Forelimb muscle (tissue), 1 donor: ENCODE results near the gene RELL1. TPM values are rescaled to one million over a fixed set of nuclear protein-coding genes. Genes with fewer than 3 reads are reported as not detected.
A peak's percentile ranks its signal among the peaks of the same experiment; 100 is the strongest.
"Not testable (repeated sequence)": the region's sequence is repeated elsewhere in the genome, so short reads cannot be mapped to it uniquely, and the experiment has no call there.

Experiments used
- DNase-seq: peaks from one replicate; pipeline ENCODE4 v3.0.0-alpha.2; 2013; ENCODE audit warnings: low read depth
- polyA plus RNA-seq: library from polyadenylated mRNA; unstranded; fragments of 120-200 nt; gene quantifications from one replicate; pipeline ENCODE4 v1.2.1, GENCODE V29; 2013; ENCODE audit not compliant: insufficient read length

Gene RELL1
- polyA plus RNA-seq, 1 donor = 11.2 TPM

DNA sequence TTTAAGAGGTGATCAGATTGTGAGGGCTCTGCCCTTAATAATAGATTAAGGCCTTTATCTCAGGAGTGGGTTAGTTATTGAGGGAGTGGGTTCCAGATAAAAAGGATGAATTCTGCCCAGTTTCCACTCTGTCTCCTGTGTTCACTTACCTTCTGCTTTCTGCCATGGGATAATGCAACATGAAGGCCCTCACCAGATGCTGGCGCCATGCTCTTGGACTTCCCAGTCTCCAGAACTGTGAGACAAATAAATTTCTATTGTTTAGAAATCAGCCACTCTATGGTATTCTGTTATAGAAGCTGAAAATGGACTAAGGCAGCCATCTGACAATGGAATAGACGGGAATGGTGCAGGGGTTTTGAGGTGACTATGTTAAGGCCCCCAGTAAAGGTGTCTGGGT, 6.9 kb upstream of the RELL1 start:
- no peak for DNase-seq

DNA sequence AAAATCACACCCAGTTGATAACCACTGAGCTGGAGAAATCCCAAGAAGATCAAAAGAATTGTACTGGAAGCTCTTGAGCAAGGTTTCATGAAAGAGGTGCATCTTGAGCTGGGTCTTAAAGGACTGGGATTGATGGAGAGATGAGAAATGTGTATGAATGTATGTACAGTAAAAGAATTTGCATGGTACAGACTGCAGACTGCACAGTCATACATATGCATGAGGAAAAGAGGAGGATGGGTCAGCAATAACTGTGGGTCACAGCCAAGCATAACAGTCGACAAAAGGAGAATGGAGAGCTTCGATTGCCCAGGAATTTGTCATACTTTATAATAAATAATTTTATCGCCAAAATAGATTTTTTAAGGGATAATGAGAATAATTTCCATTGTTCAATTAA, 4.8 kb upstream of the RELL1 start:
- no peak for DNase-seq

DNA sequence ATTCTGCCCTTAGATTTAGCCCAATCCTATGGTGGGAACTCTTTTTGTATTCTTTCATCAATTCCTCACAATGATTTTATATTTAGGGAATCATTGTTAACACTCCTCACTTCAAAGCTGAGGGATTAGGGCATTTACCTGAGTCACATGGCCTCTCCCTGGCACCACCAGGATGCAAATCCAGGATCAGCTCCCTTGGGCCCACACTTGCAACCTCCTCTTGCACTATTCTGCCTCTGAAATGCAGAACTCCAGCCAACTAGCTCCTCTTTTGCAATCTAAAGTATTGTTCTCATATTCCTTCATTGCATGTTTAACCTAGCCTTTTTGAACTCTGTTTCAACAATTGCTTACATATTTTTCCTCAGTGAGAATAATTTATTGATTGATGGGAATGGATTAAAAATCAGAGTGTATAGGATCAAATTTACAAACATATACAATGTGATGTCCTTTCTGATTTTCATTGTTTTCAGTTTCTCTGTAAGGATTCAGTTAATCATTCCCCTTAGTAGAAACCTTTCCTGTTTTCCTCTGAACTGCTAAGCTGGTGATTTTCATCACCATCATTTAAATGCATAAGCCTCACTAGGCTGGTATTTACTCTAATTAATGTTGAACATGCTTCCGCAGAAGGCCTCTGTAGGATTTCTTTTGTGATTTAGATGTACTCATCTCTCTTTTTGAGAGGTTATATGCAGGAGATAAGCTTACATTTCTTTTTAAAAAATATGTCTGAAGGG, 3.3 kb upstream of the RELL1 start:
- no peak for DNase-seq

DNA sequence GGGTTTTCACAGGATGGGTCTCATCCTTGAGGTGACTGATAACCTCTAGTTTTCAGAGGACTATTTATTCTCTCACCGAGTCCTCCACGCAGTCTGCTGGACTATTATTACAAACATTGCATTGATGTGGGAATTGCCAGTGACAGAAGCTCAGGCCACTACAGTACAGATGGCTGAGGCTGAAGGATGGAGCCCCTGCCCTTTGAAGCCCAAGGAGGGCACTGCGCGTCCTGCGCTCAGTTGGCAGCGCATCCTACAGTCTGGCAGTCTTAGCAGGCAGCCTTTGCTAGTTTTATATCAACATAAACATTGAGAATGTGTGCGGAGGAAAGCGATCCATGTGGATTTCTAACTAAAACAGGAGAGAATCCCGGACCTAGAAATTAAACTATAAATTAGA, 1.5 kb upstream of the RELL1 start:
- DNase-seq = no peak

DNA sequence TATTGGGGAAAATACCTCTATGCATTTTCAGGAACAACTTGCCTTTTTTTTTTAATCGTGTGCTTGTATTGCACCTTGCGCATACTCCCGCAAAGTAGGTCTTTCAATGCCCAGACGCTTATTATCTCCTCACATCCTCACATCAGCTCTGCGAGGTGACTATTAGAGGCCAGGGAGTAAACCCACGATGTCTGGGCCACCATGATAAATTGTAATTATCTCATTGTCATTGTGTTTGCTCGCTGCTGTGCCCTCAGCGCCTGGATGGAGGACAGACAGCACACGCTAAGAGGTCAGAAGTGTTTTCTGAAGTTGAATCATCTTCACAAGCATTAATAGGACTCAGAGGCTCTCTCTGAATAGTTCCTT, 1.0 kb upstream of the RELL1 start:
- DNase-seq = no peak

DNA sequence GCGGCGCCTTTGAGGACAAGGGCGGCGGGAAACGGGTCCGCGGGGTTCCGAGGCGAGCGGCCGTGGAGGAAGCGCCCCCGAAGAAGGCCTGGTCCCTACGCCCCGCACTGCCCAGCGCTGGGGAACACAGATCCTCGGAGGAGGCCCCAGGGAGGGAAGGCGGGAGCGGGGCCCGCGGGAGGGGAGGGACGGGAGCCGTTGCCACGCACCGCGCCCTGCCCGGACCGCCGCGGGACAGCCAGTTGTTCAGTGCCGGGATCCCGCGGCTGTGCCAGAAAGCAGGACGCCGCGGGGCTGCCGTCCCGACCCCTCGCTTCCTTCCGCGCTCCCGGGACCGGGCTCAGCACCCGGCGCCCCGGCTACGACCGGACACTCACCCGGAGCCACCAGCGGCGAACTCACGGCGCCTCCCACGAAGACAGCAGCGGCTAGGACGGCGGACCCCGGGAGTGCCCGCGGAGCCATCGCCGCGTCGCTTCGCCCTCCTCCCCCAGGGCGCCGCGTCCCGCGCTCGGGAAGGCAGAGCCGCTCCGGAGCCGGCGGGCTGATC, 278 bp downstream of the RELL1 start:
- no peak for DNase-seq

DNA sequence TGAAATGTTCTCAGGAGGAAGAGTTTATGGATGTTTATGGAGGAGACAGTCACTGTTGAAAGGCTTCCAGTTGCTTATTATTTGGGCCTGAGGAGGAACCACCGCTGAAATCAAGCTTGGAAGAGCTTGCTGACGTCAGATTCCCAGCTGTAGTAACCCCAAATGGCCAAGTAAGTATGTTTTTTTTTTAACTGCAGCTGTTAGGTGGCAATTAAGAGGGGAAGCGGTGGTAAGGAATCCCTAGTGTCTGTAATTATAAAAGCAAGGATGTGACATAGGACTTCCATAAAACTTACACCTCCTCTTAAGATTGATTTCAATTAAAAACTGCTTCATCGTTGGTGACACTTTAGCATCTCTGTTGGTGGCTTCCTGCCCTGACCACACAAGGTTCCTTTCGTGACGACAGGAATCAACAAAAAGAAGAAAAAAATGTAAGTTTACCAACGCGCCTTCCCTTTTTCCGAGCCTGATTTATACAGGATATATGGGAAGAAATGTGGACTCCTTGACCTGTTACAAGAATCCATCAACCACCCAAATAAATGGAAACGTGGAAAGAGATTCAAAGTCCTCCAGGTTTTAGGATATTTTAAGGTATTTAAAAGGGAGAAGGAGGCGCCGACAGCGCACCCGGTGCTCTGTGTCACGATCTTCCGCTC, 884 bp downstream of the RELL1 start:
- DNase-seq = peak; percentile 60

DNA sequence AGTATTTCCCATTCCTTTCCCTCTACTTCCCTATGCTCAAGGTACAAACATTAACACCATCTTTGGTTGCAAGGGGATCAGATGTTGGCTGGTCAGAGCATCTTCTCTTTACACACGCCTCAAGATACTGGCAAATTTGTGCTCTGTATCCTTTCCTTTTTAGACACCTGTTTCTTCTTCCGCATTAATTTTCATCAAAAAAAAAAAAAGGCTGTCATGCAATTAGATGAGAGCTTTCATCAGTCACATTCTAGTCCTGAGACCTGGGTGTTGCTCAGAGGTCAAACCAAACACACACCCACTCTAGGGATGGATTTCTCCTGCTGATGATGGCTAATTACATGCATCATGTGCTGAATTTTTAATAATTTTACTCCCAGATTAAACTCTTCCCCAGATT, 2.0 kb downstream of the RELL1 start:
- no peak for DNase-seq

DNA sequence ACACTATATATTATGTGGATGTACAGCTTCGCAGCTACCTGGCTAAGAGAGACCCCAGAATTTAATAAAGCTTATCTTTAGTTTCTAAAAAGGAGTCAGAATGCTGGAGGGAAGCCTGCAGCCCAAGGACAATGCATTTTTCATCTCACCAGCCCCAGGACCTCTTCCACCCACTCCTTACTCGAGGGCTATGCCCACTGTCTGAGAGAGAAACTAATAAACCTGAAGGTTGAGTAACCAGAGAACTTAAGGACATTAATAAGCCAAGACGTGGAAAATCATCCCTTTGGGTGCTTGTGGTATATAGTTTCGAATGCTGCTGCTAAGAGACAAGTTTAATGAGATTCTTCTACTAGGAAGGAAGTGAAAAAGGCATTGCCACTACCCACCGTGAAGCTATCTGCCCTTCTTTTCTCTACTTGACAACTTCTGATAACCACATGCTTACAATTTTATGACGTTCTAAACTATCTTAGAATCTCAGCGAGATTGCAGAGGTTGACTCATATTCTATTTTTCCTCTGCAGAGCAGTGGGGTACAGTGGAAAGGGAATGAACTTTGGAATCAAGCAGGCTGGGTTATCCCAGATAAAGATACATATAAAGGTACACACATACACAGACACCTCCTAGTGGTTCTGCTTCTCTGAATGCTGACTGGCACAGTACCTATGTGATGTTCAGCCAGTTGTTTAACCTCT, 3.3 kb downstream of the RELL1 start:
- DNase-seq = no peak

DNA sequence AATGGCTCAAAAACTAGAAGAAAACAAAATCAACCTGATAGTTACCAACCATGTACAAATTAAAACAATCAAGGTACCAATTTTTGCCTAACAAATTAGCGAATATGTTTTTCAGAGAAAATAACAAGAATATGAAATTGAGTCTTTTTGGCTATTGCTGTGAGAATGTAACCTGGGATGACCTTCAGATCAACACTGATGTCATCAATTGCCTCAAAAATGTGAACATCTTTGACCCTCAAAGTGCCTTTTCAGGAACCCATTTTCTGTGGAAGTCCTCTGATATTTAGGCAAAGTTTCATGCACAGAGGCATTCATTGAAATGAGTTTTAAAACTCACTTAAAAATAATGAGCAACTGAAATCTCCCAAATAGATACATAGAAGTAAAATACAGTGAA, 6.1 kb downstream of the RELL1 start:
- DNase-seq = no peak

DNA sequence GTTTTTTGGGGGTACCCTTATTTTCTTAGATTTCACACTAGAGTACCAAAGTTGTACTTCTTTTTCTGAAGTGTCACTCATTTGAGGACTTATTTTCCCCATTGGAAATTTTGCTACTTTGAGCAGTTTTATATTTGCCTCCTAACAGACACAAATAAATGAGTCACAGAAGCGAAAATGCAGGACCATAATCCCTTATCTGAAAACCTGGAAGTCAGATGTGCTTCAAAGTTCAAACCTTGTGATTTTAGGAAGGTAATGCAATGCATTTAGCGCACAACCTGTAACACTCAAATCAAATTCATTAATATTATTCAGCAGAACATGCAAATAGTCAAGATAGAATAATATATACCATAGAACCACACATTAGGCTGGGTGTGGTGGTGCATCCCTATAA, 6.9 kb downstream of the RELL1 start:
- no peak for DNase-seq

DNA sequence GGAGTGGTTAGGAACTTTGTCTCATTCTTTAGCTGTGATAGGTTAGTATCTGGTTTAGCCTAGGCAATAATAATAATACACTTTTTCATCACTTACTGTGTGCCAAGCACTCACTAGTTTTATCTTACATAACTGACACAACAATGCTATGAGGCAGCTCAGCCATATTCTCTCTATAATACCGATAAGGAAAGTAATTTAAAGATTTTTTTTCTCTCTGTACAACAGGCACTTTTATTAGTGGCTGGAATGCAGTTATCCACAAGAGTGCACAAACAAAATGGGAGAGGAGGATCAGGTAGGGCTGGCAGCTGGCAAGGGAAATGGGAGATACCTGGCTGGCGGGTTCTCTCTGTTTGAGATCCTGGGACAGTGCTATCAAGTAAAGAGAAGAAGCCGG, 7.6 kb downstream of the RELL1 start:
- DNase-seq = no peak

DNA sequence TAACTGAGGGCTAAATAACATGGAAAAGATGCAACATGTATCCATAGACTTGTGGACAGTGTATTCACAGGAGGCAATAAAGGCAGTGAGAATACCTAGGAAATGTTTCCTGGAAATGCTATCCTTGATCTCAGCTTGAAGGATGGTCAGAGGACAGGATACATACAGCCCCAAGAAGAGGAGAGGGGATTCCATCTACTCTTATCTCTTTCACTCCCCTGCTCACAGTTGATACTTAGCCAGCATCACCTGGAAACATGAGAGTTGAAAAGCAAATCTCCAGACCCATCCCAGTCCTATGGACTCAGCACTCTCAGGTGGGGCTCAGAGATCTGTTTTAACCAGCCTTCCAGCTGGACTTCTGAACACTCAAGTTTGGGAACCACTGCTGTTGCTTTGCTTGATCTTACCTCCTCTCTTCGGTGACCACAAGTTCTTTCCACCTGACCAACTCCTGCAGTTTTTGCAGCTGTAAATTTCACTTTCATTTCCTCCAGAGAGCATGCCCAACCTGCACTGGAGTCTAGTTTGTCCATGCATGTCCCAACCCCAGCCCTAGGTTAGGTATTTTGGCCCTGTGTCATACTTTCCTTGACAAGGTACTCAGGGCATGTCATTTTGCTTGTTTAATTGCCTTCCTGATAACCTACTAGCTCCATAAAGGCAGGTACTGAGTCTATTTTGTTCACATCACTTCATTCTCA, 10.4 kb downstream of the RELL1 start:
- no peak for DNase-seq

DNA sequence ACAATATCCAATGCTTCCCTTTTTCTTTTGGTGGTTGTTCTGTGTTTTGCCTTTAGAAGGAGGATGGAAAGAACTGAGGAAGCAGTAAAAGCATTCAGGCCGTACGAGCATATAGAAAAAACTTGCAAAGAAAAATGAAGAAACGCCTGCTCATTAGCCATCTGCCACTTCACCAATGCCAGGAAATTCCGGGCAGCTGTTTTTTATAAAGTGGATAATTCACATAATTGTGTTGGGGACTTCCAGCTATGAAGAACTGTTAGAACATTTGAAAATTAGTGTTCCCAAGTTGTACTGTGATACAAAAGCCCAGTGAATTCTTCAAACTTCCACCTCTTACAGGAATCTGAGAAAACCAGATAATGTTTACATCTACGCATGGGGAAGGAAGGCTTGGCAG, 11.7 kb downstream of the RELL1 start:
- DNase-seq = no peak

DNA sequence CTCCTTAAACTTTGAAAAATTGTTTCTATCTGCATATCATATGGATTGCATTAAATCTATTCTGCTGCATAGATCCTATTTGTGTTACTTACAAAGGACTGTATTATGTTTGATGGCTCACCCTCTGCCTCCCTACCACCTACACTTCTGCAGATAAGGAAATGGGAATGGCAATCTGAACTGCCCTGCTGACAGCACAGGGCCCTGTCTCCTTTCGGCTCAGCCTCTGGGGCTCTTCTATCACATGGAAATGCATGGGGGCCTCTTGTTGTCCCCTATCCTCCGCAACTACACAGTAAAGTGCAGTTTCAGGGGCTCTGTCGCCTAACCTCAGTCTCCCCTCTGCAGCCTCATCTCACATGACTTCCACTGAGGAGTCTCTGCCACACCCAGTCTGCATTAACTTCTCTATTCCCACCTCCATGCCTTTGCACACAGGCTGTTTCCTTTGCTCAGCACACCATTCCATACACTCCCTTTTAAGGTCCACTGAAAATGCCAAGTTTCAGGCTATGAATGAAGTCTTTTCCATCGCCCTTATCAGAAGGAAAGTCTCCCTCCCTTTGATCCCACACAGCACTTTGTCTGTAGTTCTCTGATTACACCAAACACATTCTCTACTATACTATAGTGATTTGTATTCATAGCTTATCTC, 12.5 kb downstream of the RELL1 start:
- DNase-seq = no peak

DNA sequence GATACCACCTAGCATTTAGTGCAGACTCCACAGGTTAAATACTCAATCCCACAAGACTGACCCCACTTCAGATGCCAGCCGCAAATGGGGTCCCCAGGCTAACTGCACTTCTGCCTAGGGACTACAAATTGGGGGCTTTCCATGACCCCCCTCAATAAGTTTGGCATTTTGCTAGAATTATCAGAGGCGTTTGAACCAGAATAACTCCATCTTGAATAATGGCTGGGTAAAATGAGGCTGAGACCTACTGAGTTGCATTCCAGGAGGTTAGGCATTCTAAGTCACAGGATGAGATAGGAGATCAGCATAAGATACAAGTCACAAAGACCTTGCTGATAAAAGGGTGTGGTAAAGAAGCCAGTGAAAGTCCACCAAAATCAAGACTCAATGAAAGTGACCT, 15.1 kb downstream of the RELL1 start:
- DNase-seq = no peak

DNA sequence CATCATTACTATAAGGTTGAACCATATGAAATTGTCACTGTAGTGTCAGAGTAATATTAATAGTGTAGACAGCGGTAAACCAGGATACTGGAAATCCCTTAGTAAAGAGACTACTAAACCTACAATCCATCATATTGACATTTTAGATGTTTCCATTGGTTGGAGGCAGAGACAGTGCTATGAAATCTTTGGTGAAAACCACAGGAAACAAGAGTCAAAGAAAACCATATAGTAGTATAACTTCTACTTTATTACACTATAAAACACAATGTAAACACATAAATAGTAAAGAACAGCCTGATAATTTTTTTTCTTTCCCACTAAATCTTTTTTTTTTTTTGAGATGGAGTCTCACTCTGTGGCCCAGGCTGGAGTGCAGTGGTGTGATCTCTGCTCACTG, 15.9 kb downstream of the RELL1 start:
- DNase-seq = no peak

DNA sequence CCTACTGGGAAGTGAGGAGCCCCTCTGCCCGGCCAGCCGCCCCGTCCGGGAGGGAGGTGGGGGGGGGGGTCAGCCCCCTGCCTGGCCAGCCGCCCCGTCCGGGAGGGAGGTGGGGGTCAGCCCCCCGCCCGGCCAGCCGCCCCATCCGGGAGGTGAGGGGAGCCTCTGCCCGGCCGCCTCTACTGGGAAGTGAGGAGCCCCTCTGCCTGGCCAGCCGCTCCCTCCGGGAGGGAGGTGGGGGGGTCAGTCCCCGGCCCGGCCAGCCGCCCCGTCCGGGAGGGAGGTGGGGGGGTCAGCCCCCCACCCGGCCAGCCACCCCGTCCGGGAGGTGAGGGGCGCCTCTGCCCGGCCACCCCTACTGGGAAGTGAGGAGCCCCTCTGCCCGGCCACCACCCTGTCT, 17.1 kb downstream of the RELL1 start:
- not testable (repeated sequence) for DNase-seq

DNA sequence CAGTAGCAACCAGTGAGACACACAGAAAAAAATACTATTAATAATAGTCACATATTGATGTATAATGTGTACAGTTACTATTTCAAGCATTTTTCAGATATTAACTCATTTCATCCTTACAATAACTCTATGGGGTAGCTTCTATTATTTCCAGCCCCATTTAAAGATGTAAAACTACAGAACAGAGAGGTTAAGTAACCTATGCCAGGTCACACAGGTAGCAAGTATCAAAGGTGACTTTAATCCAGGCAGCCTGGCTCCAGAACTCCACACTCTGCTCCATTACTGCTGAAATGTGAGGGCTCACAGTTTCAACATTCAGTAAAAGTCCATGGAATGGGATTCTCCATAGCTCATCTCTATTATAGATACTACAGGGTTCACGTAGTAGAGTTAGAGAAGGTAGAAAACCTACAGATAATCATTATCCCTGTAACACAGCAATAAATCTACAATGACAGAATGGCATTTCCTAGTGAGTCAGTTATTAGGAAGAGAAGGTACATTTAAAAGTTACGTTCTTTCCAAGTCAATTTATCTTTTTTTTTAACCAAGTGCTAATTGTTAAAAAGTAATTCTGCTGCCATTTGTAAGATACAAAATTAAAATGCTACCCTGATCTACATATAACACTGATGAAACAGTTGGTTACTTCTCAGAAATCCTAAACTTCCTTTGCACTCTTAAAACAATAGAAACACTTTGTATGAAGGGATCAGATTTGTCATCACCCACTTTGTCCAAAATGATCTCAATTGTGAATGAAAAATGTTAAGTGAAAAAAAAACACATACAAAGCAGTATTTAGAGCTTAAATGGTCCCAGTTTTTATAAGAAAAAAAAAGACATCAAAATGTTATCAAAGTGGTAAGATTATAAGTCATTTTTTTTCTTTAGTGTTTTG, 18.7 kb downstream of the RELL1 start:
- no peak for DNase-seq

DNA sequence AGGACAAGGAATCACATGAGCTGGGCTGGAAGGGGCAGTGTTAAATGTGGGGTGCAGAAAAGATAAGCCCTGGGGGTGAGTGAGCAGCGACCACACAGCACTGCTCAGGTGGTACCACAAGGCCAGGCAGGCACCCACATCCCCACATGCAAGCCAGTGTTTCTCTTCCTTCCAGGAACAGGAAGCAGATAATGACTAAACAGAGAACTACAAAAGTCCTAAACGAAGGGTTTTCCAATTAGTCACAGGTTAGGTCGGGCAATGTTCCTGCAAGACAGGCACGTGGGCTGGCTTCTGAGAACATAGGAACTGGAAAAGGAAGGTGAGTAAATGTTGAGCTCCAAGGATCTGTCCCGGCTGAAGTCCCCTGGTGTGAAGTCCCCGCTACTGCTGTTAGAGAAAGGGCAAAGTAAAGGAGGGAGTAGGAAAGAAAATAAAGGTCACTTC, 19.5 kb downstream of the RELL1 start:
- DNase-seq = no peak
